K562 (cell line): ENCODE measurements around the gene AHNAK. TPM values are rescaled to one million over a fixed set of nuclear protein-coding genes. Genes with fewer than 3 reads are reported as not detected.

Experiments
- FOXK2 ChIP-seq, 2 experiments: fragments of 450-650 bp; IDR thresholded peaks in 1 of 2; conservative IDR thresholded peaks in 1 of 2; 2 replicates each; pipeline ENCODE4 v1.6.1; 2016; ENCODE audit warnings: low read depth in 2 of 2, mild to moderate bottlenecking in 1 of 2
- HINFP ChIP-seq: fragments of 450-650 bp; conservative IDR thresholded peaks from 2 replicates; pipeline ENCODE4 v1.6.1; 2016; ENCODE audit warnings: missing genetic modification characterization, low read depth, mild to moderate bottlenecking, control low read depth, missing compliant biosample characterization
- HMGN3 ChIP-seq: IDR thresholded peaks from 2 replicates; pipeline ENCODE4 v1.6.1; 2011; ENCODE audit warnings: borderline replicate concordance, low read depth, mild to moderate bottlenecking, mixed read lengths, low read length; ENCODE audit not compliant: insufficient read length; ENCODE audit errors: extremely low read depth
- HNRNPH1 ChIP-seq: fragments of 200-400 bp; formaldehyde crosslinking; optimal IDR thresholded peaks from 2 replicates; pipeline ENCODE3; 2017; ENCODE audit warnings: low read depth, mild to moderate bottlenecking, low read length, moderate library complexity
- ID3 ChIP-seq, 2 experiments: fragments of 250-450 bp in 1 of 2; fragments of 450-650 bp in 1 of 2; sonication (Bioruptor Pico) in 1 of 2; IDR thresholded peaks; 2 replicates each; pipeline versions ENCODE4 v1.6.1 to v1.8.0; 2016 to 2021; ENCODE audit warnings: mild to moderate bottlenecking in 2 of 2, moderate library complexity in 2 of 2, missing compliant biosample characterization in 1 of 2, missing genetic modification characterization in 1 of 2
- NFIX ChIP-seq: fragments of 250-450 bp; sonication (Bioruptor Pico); IDR thresholded peaks from 2 replicates; pipeline ENCODE4 v1.4.0; 2020; ENCODE audit warnings: low read depth, mild to moderate bottlenecking, moderate library complexity
- NKRF ChIP-seq: fragments of 450-650 bp; IDR thresholded peaks from 2 replicates; pipeline ENCODE4 v1.6.1; 2016; ENCODE audit warnings: borderline replicate concordance
- PHTF2 ChIP-seq: fragments of 250-450 bp; sonication (Bioruptor Pico); IDR thresholded peaks from 2 replicates; pipeline ENCODE4 v1.5.0; 2021; ENCODE audit warnings: mild to moderate bottlenecking
- SAP30 ChIP-seq: fragments of 200-600 bp; sonication (generic); IDR thresholded peaks from 2 replicates; pipeline ENCODE4 v1.6.1; 2012; ENCODE audit warnings: borderline replicate concordance, low read depth, mild to moderate bottlenecking, moderate library complexity, low read length, control low read depth, inconsistent platforms; ENCODE audit not compliant: insufficient read depth, poor library complexity, severe bottlenecking
- VEZF1 ChIP-seq: fragments of 200-800 bp; sonication (Bioruptor generic); IDR thresholded peaks from 2 replicates; pipeline ENCODE4 v1.6.1; 2017; ENCODE audit warnings: missing genetic modification characterization, missing compliant biosample characterization
- ZC3H4 ChIP-seq: sonication (generic); formaldehyde crosslinking; IDR thresholded peaks from 2 replicates; pipeline ENCODE4 v1.9.0; 2021; ENCODE audit warnings: missing genetic modification reagents, borderline replicate concordance
- ZKSCAN8 ChIP-seq: fragments of 200-800 bp; sonication (Bioruptor generic); IDR thresholded peaks from 2 replicates; pipeline ENCODE4 v1.6.1; 2016; ENCODE audit warnings: missing genetic modification characterization, missing compliant biosample characterization
- ZNF217 ChIP-seq: sonication (generic); formaldehyde crosslinking; IDR thresholded peaks from 2 replicates; pipeline ENCODE4 v1.8.0; 2022; ENCODE audit warnings: mild to moderate bottlenecking, missing genetic modification reagents
- ZNF277 ChIP-seq: fragments of 250-450 bp; sonication (Bioruptor Pico); IDR thresholded peaks from 2 replicates; pipeline ENCODE4 v1.8.0; 2022; ENCODE audit warnings: inconsistent platforms, mild to moderate bottlenecking, moderate library complexity, borderline replicate concordance
- ZNF431 ChIP-seq: sonication (generic); formaldehyde crosslinking; IDR thresholded peaks from 2 replicates; pipeline ENCODE4 v1.8.0; 2022; ENCODE audit warnings: mild to moderate bottlenecking, missing genetic modification reagents
- ZNF589 ChIP-seq: fragments of 200-800 bp; sonication (Bioruptor generic); IDR thresholded peaks from 2 replicates; pipeline ENCODE4 v1.6.1; 2016; ENCODE audit warnings: low read depth, missing genetic modification characterization, missing compliant biosample characterization
- ZNF764 ChIP-seq: fragments of 250-450 bp; sonication (Bioruptor Pico); IDR thresholded peaks from 2 replicates; pipeline ENCODE4 v1.4.0; 2020; ENCODE audit warnings: low read depth, mild to moderate bottlenecking, moderate library complexity
- polyA plus RNA-seq, 8 experiments: library from polyadenylated mRNA; depleted of rRNA in 4 of 8; stranded (reverse) in 5 of 8; unstranded in 3 of 8; fragments of >200 nt; fragmentation: Nextera tagmentation in 2 of 8; fragmentation: Illumina TruSeq in 1 of 8; extraction: Ambion mirVana in 2 of 8; extraction: Trizol in 1 of 8; gene quantifications; 2 replicates each; pipeline versions ENCODE4 v1.2.1 to v1.2.3, GENCODE V29; 2011 to 2014; ENCODE audit warnings: inconsistent platforms in 1 of 8, missing spikeins in 1 of 8
- total RNA-seq, 7 experiments: library from RNA; depleted of rRNA in 6 of 7; stranded (reverse); fragments of >200 nt in 6 of 7; fragmentation: Illumina TruSeq in 2 of 7; extraction: Trizol in 2 of 7; gene quantifications; 2 replicates each; pipeline versions ENCODE4 v1.2.1 to v1.2.3, GENCODE V29; 2011 to 2021; ENCODE audit warnings: low replicate concordance in 1 of 7

Gene AHNAK
- total and polyA plus RNA-seq, 9 of the 15 experiments (the other 6 are each of a cell fraction or from before 2014, with no cell fraction given): 1.5 to 89.7 (median 45.0) TPM

- peak; percentile 25; the same call in 1 of the 2 replicates for TF ChIP-seq NKRF
- TF ChIP-seq VEZF1 (CRISPR knock-in tag): peak; percentile 80
- no peak for TF ChIP-seq ID3 (CRISPR knock-in tag; IDR thresholded peaks at IDR 0.05)
- TF ChIP-seq ID3 (tag; IDR thresholded peaks at IDR 0.05): peak; percentile 67
- no peak for TF ChIP-seq NFIX (CRISPR knock-in tag)
- TF ChIP-seq ZNF217 (CRISPR knock-in tag): no peak
- no peak for TF ChIP-seq ZKSCAN8 (CRISPR knock-in tag)
- TF ChIP-seq ZC3H4 (CRISPR knock-in tag): no peak; the same call in 1 of the 2 replicates
- no peak for TF ChIP-seq HINFP (tag)
- no peak for TF ChIP-seq HNRNPH1
- no peak for TF ChIP-seq ZNF589 (CRISPR knock-in tag)
- no peak for TF ChIP-seq HMGN3
- no peak for TF ChIP-seq ZNF764 (CRISPR knock-in tag)
- TF ChIP-seq ZNF277 (CRISPR knock-in tag): no peak
- peak; percentile 63 for TF ChIP-seq SAP30
- TF ChIP-seq ZNF431 (CRISPR knock-in tag): no peak; the same call in 1 of the 2 replicates
- peak; percentile 93 to 97 for TF ChIP-seq FOXK2 (conservative IDR thresholded peaks at IDR 0.05 in 1 of 2, IDR thresholded peaks at IDR 0.05 in 1 of 2; ENCODE audit: low read depth in 2 of 2)
- no peak for TF ChIP-seq PHTF2 (CRISPR knock-in tag)
Observed at GRCh38 chr11:62591448-62592145, 45.0 kb upstream of the AHNAK start, which contains the start of gene TUT1 (continued).
